ENCODE data around the gene PPM1E. TPM values are rescaled to one million over a fixed set of nuclear protein-coding genes. Genes with fewer than 3 reads are reported as not detected.

Gene PPM1E
- total RNA-seq, 1 donor from 2014 or later, result 0.30 TPM

DNA sequence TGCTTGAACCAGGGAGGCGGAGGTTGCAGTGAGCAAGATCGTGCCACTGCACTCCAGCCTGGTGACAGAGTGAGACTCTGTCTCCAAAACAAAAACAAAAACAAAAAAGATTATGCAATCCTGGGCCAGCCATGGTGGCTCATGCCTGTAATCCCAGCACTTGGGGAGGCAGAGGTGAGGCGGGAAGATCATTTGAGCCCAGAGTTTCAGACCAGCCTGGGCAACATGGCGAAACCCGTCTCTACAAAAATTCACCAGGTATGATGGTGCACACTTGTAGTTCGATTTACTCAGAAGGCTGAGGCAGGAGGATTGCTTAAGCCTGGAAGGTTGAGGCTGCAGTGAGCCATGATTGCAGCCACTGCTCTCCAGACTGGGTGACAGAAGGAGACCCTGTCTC is 109.6 kb downstream of the PPM1E start:
- Histone ChIP-seq H3K9me3 (no peaks in the 10 kb centered on the region), H3K27me3 (ENCODE audit: low read depth) (no peaks in the 10 kb centered on the region), H3K4me1 (no peaks in the 10 kb centered on the region), H3K36me3 (no peaks in the 10 kb centered on the region), H3K4me3 (no peak overlapping the region), H3K27ac (no peak overlapping the region)
- DNase-seq, result no peak
- intact Hi-C loops (cut with DNase I), result no loop called here
- TF ChIP-seq, protein P1, sequence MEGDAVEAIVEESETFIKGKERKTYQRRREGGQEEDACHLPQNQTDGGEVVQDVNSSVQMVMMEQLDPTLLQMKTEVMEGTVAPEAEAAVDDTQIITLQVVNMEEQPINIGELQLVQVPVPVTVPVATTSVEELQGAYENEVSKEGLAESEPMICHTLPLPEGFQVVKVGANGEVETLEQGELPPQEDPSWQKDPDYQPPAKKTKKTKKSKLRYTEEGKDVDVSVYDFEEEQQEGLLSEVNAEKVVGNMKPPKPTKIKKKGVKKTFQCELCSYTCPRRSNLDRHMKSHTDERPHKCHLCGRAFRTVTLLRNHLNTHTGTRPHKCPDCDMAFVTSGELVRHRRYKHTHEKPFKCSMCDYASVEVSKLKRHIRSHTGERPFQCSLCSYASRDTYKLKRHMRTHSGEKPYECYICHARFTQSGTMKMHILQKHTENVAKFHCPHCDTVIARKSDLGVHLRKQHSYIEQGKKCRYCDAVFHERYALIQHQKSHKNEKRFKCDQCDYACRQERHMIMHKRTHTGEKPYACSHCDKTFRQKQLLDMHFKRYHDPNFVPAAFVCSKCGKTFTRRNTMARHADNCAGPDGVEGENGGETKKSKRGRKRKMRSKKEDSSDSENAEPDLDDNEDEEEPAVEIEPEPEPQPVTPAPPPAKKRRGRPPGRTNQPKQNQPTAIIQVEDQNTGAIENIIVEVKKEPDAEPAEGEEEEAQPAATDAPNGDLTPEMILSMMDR (IDR thresholded peaks at IDR 0.05), result no peak
- no peak for ATAC-seq

DNA sequence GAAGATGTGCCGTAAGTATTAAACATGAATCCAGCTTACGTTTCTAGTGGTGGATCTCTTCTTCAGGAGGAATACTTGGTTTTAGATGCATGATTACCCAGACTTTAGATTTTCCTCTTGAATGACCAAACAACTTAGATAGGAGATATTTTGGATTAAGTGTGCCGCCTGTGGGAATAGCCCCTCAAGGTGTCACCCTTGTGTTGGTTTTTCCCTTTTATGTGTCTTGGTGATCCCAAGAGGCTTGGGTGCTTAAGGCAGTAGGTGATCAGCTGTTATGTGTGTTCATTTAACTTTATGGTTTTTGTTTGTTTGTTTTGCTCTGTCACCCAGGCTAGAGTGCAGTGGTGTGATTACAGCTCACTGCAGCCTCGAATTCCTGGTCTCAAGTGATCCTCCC is 115.1 kb downstream of the PPM1E start:
- H3K27ac ChIP-seq, result no peak overlapping the region
- no peak for ATAC-seq
- no peak for DNase-seq
- H3K36me3 ChIP-seq, result no peaks in the 10 kb centered on the region
- TF ChIP-seq, protein P1 (IDR thresholded peaks at IDR 0.05), result no peak
- no peaks in the 10 kb centered on the region for H3K27me3 ChIP-seq (ENCODE audit: low read depth)
- H3K9me3 ChIP-seq, result no peaks in the 10 kb centered on the region
- H3K4me3 ChIP-seq, result no peak overlapping the region
- H3K4me1 ChIP-seq, result no peaks in the 10 kb centered on the region
- intact Hi-C loops (cut with DNase I), result no loop called here

DNA sequence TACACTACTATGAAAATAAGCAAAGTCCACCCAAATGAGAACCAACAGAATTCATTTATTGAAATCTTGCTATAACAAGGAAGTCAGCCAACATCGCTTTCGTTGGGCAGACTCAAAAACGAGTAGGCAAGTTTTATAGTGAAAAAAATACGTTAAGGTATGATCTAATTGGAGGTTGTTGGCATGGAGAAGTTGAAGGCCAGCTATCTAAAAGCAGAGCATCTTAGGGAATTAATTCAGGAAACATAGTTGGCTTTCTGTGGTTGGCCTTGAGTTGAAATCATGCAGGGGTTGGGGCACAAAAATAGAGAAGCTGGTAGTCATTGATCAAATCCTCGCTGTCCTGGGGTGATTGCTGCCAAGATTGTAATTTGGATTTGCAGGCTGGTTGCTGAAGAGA is 118.3 kb downstream of the PPM1E start:
- Histone ChIP-seq H3K4me3 (no peak overlapping the region), H3K9me3 (no peaks in the 10 kb centered on the region), H3K4me1 (no peaks in the 10 kb centered on the region), H3K27ac (no peak overlapping the region), H3K27me3 (ENCODE audit: low read depth) (no peaks in the 10 kb centered on the region), H3K36me3 (no peaks in the 10 kb centered on the region)
- intact Hi-C loops (cut with DNase I), result no loop called here
- DNase-seq (no peak), ATAC-seq (no peak)
- TF ChIP-seq, protein P1 (IDR thresholded peaks at IDR 0.05), result no peak

DNA sequence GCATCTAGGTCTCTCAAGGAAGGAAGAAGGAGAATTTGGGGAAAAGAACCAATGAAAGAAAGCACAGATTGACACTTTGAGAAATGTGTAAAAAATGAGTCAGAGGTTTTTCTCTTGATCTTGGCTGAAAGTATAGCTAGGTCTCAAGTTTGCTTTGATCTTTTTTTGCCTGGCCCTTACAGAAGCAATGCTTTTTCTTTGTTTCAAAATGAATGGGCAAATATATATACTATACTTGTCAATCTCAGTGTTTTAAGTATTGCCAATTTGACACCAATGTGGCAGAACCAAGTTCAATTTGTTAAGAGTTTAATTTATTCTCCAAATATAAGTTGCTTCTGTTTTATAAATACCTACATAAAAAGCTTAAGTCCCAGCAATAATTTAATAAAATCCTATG is 119.6 kb downstream of the PPM1E start:
- Histone ChIP-seq H3K4me1 (no peaks in the 10 kb centered on the region), H3K9me3 (no peaks in the 10 kb centered on the region), H3K27ac (no peak overlapping the region), H3K36me3 (no peaks in the 10 kb centered on the region), H3K27me3 (ENCODE audit: low read depth) (no peaks in the 10 kb centered on the region), H3K4me3 (no peak overlapping the region)
- DNase-seq, result no peak
- intact Hi-C loops (cut with DNase I), result no loop called here
- ATAC-seq, result no peak
- TF ChIP-seq, protein P1 (IDR thresholded peaks at IDR 0.05), result no peak

DNA sequence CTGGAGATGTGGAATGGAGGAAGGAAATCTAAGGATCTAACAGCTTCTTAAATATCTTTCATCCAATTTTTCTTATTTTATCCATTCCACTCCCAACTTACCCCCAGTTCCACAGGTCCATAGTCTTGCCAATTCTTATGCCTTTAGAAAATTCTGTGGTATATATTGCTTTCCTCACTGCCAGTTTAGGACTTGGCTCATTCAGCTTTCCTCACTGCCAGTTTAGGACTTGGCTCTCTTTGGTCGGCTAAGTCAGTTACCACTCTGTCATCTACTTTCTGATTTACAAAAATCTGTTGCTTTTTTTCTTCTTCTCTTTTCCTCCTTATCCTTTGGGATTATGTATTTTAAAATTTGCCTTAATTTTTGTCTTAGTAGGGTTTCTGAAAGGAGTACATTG is 128.5 kb downstream of the PPM1E start:
- Histone ChIP-seq H3K9me3 (no peaks in the 10 kb centered on the region), H3K27me3 (ENCODE audit: low read depth) (no peaks in the 10 kb centered on the region), H3K27ac (no peak overlapping the region), H3K4me3 (no peak overlapping the region), H3K4me1 (no peaks in the 10 kb centered on the region), H3K36me3 (no peaks in the 10 kb centered on the region)
- ATAC-seq, result no peak
- intact Hi-C loops (cut with DNase I), result no loop called here
- TF ChIP-seq, protein P1 (IDR thresholded peaks at IDR 0.05), result no peak
- no peak for DNase-seq

DNA sequence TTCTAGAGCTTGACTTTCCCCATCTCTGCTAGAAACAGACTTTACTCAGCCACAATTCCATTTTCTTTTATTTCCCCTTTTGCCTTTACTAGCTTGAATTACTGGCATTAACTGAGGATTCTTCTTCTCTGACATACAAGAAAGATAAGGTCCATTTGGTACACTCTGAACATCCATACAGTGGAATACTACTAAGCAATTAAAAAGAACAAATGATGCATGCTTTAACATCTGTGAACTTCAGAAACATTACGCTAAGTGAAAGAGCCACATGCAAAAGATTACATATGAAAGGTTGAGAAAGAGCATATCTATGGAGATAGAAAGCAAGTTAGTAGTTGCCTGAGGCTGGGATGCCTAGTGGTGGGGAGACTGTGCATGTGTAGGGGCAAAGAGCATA is 130.9 kb downstream of the PPM1E start:
- DNase-seq (no peak), ATAC-seq (no peak)
- TF ChIP-seq, protein P1 (IDR thresholded peaks at IDR 0.05), result no peak
- Histone ChIP-seq H3K4me1 (no peaks in the 10 kb centered on the region), H3K27me3 (ENCODE audit: low read depth) (peaks cover 4% of the 10 kb centered on the region), H3K36me3 (no peaks in the 10 kb centered on the region), H3K4me3 (no peak overlapping the region), H3K9me3 (peaks cover 13% of the 10 kb centered on the region), H3K27ac (no peak overlapping the region)
- intact Hi-C loops (cut with DNase I), result no loop called here

Data from lower lobe of right lung (tissue), 2 donors.